ENCODE data around the gene DCANP1.

The DCANP1 gene

GRCh38 chr5:135446615-135447014 is 533 bp downstream of the DCANP1 start:
- peaks cover 0 to 2% of the 10 kb centered on the region in 2 donors for H3K36me3 ChIP-seq (replicated peaks in 1 of 2; ENCODE audit: control insufficient read depth in 2 of 2, insufficient read depth in 2 of 2, low read length in 2 of 2)
- H3K18ac ChIP-seq (ENCODE audit: low read length): no peak overlapping the region
- H3K27ac ChIP-seq (replicated peaks; ENCODE audit: low read length): no peak overlapping the region
- peak overlapping the region; percentile 13 for H2AK5ac ChIP-seq (ENCODE audit: low read depth, low read length)
- H2BK5ac ChIP-seq (ENCODE audit: low read length): no peak overlapping the region
- H2BK120ac ChIP-seq (ENCODE audit: low read depth, low read length): no peak overlapping the region
- DNase-seq (ENCODE audit: low spot score): no peak
- H2BK12ac ChIP-seq (ENCODE audit: low read length): no peak overlapping the region
- no peak overlapping the region for H3K4me3 ChIP-seq (ENCODE audit: low read length in 2 of 2)
- no peak overlapping the region for H3K4ac ChIP-seq (ENCODE audit: low read length)
- H2BK15ac ChIP-seq (ENCODE audit: low read length): no peak overlapping the region
- no peaks in the 10 kb centered on the region for H3K79me1 ChIP-seq (ENCODE audit: low read depth, low read length)
- H3K23ac ChIP-seq (ENCODE audit: low read depth, low read length, poor library complexity): no peak overlapping the region
- no peak overlapping the region for H2AFZ ChIP-seq (ENCODE audit: low read length)
- H3K14ac ChIP-seq (ENCODE audit: low read length): no peak overlapping the region
- H3K4me2 ChIP-seq (ENCODE audit: insufficient read depth, low read length, poor library complexity, severe bottlenecking): no peak overlapping the region
- H3K4me1 ChIP-seq (ENCODE audit: control insufficient read depth in 2 of 2, insufficient read depth in 1 of 2, low read depth in 1 of 2, low read length in 2 of 2): peaks cover 0 to 18% of the 10 kb centered on the region in 2 donors
- peaks cover 0 to 8% (median 0%) of the 10 kb centered on the region in 3 experiments for H3K27me3 ChIP-seq (ENCODE audit: control insufficient read depth in 3 of 3, insufficient read depth in 3 of 3, low read depth in 1 of 3, low read length in 3 of 3)
- no peak overlapping the region for H4K8ac ChIP-seq (ENCODE audit: low read depth, low read length)
- no peaks in the 10 kb centered on the region for H3K9me3 ChIP-seq (replicated peaks in 1 of 2; ENCODE audit: control insufficient read depth in 2 of 2, insufficient read depth in 1 of 2, low read depth in 1 of 2, low read length in 2 of 2)
- WGBS, 2 donors (ENCODE audit: extremely low coverage in 2 of 2, insufficient read length in 2 of 2, insufficient replicate concordance in 1 of 2): no CpG with 5 or more reads among the region's 7 CpGs
- no peak overlapping the region for H4K91ac ChIP-seq (ENCODE audit: low read depth, low read length, poor library complexity)
- no peak overlapping the region for H3K9ac ChIP-seq (ENCODE audit: low read depth, low read length, poor library complexity)

DNA sequence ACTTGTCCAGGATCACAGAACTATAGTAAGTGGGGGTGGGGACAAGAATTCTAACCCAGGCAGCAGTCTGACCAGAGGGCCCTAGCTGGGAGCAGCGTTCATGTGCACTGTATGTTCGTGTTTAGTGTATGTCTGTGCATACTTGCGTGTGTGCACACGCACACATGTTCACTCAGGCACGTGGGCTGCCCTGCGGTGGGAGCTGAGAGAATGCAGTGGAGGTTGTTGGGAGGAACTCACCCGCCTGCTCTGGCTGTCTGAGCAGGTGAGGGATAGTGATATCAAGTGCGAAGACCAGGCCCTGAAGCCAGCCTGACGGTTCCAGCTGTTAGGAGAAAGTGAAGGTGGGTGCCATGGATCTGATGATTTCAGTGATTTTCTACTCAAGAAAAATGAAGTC is 942 bp downstream of the DCANP1 start:
- no peak overlapping the region for H2BK15ac ChIP-seq (ENCODE audit: low read length)
- DNase-seq (ENCODE audit: low spot score): no peak
- H4K91ac ChIP-seq (ENCODE audit: low read depth, low read length, poor library complexity): no peak overlapping the region
- H3K4ac ChIP-seq (ENCODE audit: low read length): no peak overlapping the region
- H3K9ac ChIP-seq (ENCODE audit: low read depth, low read length, poor library complexity): no peak overlapping the region
- H2BK120ac ChIP-seq (ENCODE audit: low read depth, low read length): no peak overlapping the region
- H3K27me3 ChIP-seq (ENCODE audit: control insufficient read depth in 3 of 3, insufficient read depth in 3 of 3, low read depth in 1 of 3, low read length in 3 of 3): peaks cover 0 to 10% (median 0%) of the 10 kb centered on the region in 3 experiments
- H3K4me1 ChIP-seq (ENCODE audit: control insufficient read depth in 2 of 2, insufficient read depth in 1 of 2, low read depth in 1 of 2, low read length in 2 of 2): peaks cover 0 to 18% of the 10 kb centered on the region in 2 donors
- H2AFZ ChIP-seq (ENCODE audit: low read length): no peak overlapping the region
- peak overlapping the region; percentile 9 for H3K18ac ChIP-seq (ENCODE audit: low read length)
- no peak overlapping the region for H3K14ac ChIP-seq (ENCODE audit: low read length)
- no CpG with 5 or more reads among the region's 9 CpGs for WGBS, 2 donors (ENCODE audit: extremely low coverage in 2 of 2, insufficient read length in 2 of 2, insufficient replicate concordance in 1 of 2)
- H2AK5ac ChIP-seq (ENCODE audit: low read depth, low read length): no peak overlapping the region
- no peaks in the 10 kb centered on the region for H3K9me3 ChIP-seq (replicated peaks in 1 of 2; ENCODE audit: control insufficient read depth in 2 of 2, insufficient read depth in 1 of 2, low read depth in 1 of 2, low read length in 2 of 2)
- no peak overlapping the region for H3K4me2 ChIP-seq (ENCODE audit: insufficient read depth, low read length, poor library complexity, severe bottlenecking)
- H3K4me3 ChIP-seq (ENCODE audit: low read length in 2 of 2): no peak overlapping the region
- peaks cover 0 to 2% of the 10 kb centered on the region in 2 donors for H3K36me3 ChIP-seq (replicated peaks in 1 of 2; ENCODE audit: control insufficient read depth in 2 of 2, insufficient read depth in 2 of 2, low read length in 2 of 2)
- H3K23ac ChIP-seq (ENCODE audit: low read depth, low read length, poor library complexity): no peak overlapping the region
- H2BK12ac ChIP-seq (ENCODE audit: low read length): no peak overlapping the region
- H4K8ac ChIP-seq (ENCODE audit: low read depth, low read length): no peak overlapping the region
- no peaks in the 10 kb centered on the region for H3K79me1 ChIP-seq (ENCODE audit: low read depth, low read length)
- H3K27ac ChIP-seq (replicated peaks; ENCODE audit: low read length): no peak overlapping the region
- no peak overlapping the region for H2BK5ac ChIP-seq (ENCODE audit: low read length)

DNA sequence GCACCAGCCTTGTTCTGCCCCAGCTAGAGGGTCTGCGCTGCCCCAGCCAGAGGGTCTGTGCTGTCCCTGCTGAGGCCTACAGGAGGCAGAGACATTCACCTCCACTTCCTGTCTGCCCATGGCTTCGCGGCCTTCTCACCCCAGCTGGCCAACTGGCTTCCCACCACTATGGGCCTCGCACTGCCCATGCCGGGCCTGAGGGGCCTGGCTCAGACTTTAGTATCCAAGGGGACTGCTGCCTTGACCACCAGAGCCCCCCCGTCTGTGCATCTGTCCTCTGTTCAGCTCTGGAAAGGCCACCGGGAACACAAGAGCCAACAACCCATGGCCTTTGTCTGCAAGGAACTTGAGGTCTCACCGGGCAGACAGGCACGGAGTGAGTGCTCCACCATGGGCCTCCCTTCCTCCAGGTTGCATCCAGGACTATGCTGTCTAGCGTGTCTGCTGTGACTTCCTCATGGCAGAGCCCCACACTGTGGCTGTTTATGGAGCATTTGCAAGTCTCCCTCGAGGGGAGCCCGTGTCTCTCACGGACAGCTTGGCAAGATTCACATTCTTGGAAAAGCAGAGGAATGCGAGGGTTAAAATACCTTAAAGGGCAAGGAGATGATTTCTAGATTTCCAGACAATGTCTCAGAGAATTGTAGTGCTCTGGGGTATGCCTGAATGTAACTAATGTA is 1.7 kb downstream of the DCANP1 start:
- Histone ChIP-seq H4K8ac (ENCODE audit: low read depth, low read length) (no peak overlapping the region), H2BK12ac (ENCODE audit: low read length) (no peak overlapping the region), H3K27me3 (ENCODE audit: control insufficient read depth in 3 of 3, insufficient read depth in 3 of 3, low read depth in 1 of 3, low read length in 3 of 3) (peaks cover 0 to 15% (median 0%) of the 10 kb centered on the region in 3 experiments), H3K27ac (replicated peaks; ENCODE audit: low read length) (no peak overlapping the region), H3K4me2 (ENCODE audit: insufficient read depth, low read length, poor library complexity, severe bottlenecking) (no peak overlapping the region), H3K18ac (ENCODE audit: low read length) (peak overlapping the region; percentile 39), H2BK120ac (ENCODE audit: low read depth, low read length) (peak overlapping the region; percentile 26), H3K14ac (ENCODE audit: low read length) (no peak overlapping the region), H2AFZ (ENCODE audit: low read length) (no peak overlapping the region), H2BK15ac (ENCODE audit: low read length) (peak overlapping the region; percentile 82), H3K9me3 (replicated peaks in 1 of 2; ENCODE audit: control insufficient read depth in 2 of 2, insufficient read depth in 1 of 2, low read depth in 1 of 2, low read length in 2 of 2) (no peaks in the 10 kb centered on the region), H2AK5ac (ENCODE audit: low read depth, low read length) (peak overlapping the region; percentile 39), H2BK5ac (ENCODE audit: low read length) (no peak overlapping the region), H3K4me3 (ENCODE audit: low read length in 2 of 2) (no peak overlapping the region), H3K9ac (ENCODE audit: low read depth, low read length, poor library complexity) (no peak overlapping the region), H3K23ac (ENCODE audit: low read depth, low read length, poor library complexity) (no peak overlapping the region), H4K91ac (ENCODE audit: low read depth, low read length, poor library complexity) (no peak overlapping the region), H3K4ac (ENCODE audit: low read length) (no peak overlapping the region), H3K4me1 (ENCODE audit: control insufficient read depth in 2 of 2, insufficient read depth in 1 of 2, low read depth in 1 of 2, low read length in 2 of 2) (peaks cover 0 to 21% of the 10 kb centered on the region in 2 donors), H3K36me3 (replicated peaks in 1 of 2; ENCODE audit: control insufficient read depth in 2 of 2, insufficient read depth in 2 of 2, low read length in 2 of 2) (peaks cover 0 to 2% of the 10 kb centered on the region in 2 donors), H3K79me1 (ENCODE audit: low read depth, low read length) (no peaks in the 10 kb centered on the region)
- WGBS, 2 donors (ENCODE audit: extremely low coverage in 2 of 2, insufficient read length in 2 of 2, insufficient replicate concordance in 1 of 2): no CpG with 5 or more reads among the region's 14 CpGs
- no peak for DNase-seq (ENCODE audit: low spot score)

GRCh38 chr5:135444881-135445280 is 2.3 kb downstream of the DCANP1 start:
- Histone ChIP-seq H3K18ac (ENCODE audit: low read length) (peak overlapping the region; percentile 39), H3K27ac (replicated peaks; ENCODE audit: low read length) (no peak overlapping the region), H2AK5ac (ENCODE audit: low read depth, low read length) (peak overlapping the region; percentile 39), H2AFZ (ENCODE audit: low read length) (no peak overlapping the region), H3K79me1 (ENCODE audit: low read depth, low read length) (no peaks in the 10 kb centered on the region), H2BK5ac (ENCODE audit: low read length) (no peak overlapping the region), H3K36me3 (replicated peaks in 1 of 2; ENCODE audit: control insufficient read depth in 2 of 2, insufficient read depth in 2 of 2, low read length in 2 of 2) (peaks cover 0 to 2% of the 10 kb centered on the region in 2 donors), H3K9ac (ENCODE audit: low read depth, low read length, poor library complexity) (no peak overlapping the region), H3K4me3 (ENCODE audit: low read length in 2 of 2) (no peak overlapping the region), H2BK120ac (ENCODE audit: low read depth, low read length) (peak overlapping the region; percentile 26), H2BK12ac (ENCODE audit: low read length) (no peak overlapping the region), H3K27me3 (ENCODE audit: control insufficient read depth in 3 of 3, insufficient read depth in 3 of 3, low read depth in 1 of 3, low read length in 3 of 3) (peaks cover 0 to 15% (median 0%) of the 10 kb centered on the region in 3 experiments), H3K4ac (ENCODE audit: low read length) (no peak overlapping the region), H3K4me2 (ENCODE audit: insufficient read depth, low read length, poor library complexity, severe bottlenecking) (no peak overlapping the region), H4K91ac (ENCODE audit: low read depth, low read length, poor library complexity) (no peak overlapping the region), H2BK15ac (ENCODE audit: low read length) (peak overlapping the region; percentile 82), H3K23ac (ENCODE audit: low read depth, low read length, poor library complexity) (no peak overlapping the region), H3K4me1 (ENCODE audit: control insufficient read depth in 2 of 2, insufficient read depth in 1 of 2, low read depth in 1 of 2, low read length in 2 of 2) (peaks cover 0 to 21% of the 10 kb centered on the region in 2 donors), H4K8ac (ENCODE audit: low read depth, low read length) (no peak overlapping the region), H3K9me3 (replicated peaks in 1 of 2; ENCODE audit: control insufficient read depth in 2 of 2, insufficient read depth in 1 of 2, low read depth in 1 of 2, low read length in 2 of 2) (no peaks in the 10 kb centered on the region), H3K14ac (ENCODE audit: low read length) (no peak overlapping the region)
- DNase-seq (ENCODE audit: low spot score): no peak
- WGBS, 2 donors (ENCODE audit: extremely low coverage in 2 of 2, insufficient read length in 2 of 2, insufficient replicate concordance in 1 of 2): no CpG with 5 or more reads among the region's 6 CpGs
